Astrocyte of the hippocampus (primary cell): Measurements from ENCODE around the gene MAP4K2.

ENCODE experiments used
- DNase-seq: peaks from one replicate; pipeline ENCODE4 v3.0.0; 2011; ENCODE audit warnings: low read depth, low spot score

MAP4K2 gene

DNA sequence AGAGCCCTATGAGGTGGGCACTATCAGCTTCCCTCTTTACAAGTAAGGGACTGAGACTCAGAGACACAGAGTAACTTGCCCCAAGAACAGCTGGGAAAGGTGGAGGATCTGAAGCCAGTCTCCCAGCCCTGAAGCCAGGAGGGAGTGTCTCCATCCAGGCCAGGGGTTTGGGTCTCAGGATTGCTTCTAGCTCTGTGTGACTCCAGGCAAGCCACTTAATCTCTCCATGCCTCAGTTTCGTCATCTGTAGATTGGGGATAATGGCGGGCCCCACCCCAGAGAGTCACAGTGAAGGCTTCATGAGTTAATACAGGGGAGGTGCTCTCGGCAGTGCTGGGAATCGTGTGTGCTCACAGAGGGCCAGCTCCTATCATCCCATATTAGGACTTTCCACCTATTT is 10.5 kb downstream of the MAP4K2 start:
- DNase-seq: no peak

DNA sequence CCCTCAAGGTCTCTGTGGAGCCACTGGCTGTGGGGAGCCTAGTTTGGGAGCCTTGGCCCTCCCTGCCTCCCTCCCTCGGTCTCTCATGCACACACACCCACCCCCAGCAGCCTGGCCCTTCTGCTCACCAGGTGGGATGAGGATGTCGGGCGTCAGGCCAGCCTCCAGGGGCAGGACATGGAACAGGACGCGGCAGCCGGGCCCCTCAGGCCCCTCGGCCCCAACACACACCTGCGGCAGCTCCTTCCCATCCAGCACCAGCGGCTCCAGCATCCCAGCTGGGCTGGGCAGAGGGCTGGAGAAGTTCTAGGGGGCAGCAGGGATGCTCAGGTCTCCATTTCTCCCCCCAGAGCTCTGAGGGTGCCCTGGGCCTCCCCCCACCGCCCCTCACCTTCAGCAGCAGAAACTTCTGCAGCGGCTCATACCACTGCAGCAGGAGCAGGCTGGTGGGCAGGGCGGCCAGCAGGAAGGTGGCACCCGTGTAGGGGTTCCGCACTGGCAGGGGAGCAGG is 11.2 kb downstream of the MAP4K2 start:
- no peak for DNase-seq

DNA sequence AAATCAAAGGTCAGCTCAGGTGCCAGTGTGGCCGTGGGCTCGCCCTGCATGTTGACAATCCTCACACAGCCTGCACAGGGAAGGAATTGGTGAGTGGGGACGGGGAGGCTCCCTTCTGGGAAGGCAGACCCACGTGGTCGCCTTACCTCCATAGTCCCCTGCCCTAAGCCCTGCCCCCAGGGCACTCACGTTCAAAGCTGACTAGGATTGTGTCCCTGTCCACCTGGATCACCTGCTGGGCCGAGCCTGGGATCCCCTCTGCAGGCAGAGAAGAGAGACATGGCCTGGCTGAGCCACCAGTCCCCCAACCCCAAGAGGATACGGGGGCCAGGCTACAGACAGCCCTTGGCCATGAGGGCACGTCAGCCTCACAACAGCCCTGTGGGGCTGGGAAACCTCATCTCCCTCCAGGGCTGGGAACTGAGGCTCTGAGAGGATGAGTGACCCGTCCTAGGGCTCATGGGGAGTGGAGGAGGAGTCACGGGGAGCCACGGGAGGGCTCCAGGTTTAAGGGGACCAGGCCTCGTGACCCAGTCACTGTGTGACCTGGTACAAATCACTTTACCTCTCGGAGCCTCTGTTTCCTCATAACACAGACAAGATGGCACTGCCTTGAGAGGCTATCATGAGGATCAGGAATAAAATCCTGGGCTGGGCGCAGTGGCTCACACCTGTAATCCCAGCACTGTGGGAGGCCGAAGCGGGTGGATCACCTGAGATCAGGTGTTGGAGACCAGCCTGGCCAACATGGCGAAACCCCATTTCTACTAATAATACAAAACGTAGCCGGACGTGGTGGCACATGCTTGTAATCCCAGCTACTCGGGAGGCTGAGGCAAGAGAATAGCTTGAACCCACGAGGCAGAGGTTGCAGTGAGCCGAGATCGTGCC is 12.6 kb downstream of the MAP4K2 start:
- no peak for DNase-seq

DNA sequence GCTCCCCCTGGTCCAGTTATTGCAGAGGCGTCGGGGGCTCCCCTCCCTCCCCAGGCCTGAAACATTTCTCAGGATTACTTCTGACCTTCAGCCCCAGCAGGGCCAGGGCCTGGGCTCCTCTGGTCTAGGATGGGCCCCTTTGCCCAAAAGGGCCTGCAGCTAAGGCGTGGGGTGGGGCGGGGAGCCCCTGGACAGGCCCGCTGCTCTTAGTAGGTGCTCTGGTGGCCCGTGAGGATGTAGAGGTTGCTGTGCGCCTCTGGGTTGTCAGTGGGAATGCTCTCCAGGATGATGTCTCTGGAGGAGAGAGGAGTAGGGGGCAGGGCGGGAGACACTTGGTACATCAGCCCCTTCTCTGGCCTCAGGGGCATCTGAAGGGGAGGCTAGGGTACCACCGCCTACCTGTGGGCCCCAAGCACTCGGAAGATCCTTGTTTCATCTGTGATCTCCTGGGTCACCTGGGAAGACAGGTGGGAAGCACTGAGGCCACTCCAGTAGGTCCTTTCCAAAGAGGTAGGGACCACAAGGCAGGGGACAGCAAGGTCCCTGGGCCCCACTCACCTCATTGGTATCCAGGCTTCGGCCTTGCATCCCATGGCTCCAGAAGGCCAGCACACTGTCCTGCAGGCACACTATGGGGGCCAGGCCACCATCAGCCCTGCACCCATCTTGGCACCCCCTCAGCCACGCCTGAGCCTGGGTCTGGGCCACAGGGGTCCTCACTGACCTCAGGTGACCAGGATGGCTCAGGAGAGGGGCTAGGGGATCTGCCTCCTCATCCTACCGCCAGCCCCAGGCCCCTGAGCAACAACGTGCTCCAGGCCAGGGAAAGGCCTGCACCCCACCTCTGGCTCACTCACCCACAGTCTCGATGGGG is 13.4 kb downstream of the MAP4K2 start:
- no peak for DNase-seq

DNA sequence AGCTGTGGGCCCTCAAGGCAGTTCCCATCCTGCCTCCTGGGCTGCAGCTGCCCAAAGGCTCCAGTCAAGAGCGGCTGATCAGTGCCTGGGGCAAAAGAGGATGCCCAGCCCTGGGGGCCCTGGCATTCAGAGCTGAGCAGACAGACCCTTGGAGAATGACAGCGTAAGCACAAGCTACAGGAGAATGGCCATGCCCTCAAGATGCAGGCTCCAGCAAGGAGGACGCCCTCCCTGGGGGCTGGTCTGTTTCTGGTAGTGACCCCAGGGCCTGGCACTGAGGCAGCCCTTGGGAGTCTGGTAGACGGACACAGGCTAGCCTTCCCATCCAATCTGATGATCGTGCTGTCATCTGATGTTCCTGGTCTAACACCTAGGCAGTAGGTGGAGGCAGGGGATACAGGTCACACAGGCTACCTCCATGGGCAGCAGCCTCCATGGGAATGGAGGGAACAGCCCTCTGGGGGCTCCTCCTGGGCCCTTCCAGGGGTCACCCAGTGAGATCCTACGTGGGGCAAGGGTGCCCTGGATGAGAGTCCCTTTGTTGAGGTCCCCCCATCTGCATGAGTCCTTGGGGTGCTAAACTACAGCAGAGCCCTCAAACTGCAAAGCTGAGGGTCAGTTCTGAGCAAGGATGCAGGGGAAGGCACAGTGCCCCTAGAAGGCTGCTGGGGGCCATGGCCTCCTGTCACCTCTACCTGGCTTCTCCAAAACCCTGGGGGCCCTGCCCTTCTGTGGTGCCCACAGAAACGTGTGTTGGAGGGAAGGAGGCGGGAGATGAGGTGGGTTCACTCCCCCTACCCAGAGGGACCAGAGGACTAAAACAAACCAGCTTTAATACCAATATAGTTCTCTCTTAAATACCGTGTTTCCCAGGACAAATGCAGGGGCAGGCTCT is 14.4 kb downstream of the MAP4K2 start:
- DNase-seq: no peak

DNA sequence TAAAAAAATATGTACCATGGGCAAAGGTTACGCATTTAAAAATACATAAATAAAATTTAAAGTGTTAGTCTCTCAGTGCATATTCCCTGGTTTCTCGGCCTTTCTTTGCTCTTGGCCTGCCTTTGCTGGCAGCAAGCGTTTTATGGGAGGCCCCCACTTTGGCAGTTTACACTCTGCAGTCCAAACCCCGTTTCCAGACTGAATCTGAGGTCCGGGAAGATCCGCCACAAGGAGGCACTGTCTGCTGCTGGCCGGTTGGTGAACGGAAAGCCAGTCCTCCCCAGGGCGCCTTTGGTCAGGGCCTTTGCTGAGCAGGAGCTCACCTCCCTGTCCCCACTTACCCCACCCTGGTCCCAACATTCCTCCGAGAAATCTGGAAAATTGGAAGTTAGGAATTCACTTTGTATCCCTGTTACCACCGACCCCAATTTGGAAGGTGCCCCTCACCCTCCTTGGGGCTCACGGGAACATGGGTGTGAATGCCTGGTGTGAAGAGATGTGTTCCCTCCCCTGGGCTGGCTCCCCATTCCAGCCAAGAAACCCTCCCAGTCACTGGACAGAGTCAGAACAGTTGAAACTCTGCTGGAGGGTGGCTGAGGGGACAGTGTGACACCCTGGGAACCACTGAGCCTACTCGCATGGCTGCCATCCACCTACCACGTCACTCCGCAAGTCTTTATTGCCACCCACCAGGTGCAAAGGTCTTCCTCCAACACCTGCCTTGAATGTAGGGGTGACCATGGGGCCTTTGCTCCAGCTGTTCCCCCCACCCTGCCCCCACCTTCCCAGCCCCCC is 15.3 kb downstream of the MAP4K2 start:
- DNase-seq: peak; percentile 66

DNA sequence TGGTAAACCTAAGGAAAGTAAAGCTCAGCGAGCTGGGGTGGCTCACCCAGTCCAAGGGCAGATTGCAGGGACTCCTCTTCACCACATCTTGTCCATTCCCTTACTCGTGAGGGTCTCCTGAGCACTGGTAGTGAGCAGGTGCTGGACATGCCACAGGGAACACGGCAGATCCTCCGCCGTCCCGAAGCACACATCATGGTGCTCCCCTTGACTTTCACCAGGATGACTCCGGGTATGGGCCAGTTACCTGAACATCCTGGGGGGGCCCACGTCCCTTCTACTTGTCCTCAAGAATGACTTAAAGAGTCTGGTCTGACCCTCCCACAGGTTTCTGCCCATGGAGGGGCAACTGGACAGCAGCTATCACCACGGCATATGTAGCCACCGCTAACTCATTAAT is 16.7 kb downstream of the MAP4K2 start:
- no peak for DNase-seq

DNA sequence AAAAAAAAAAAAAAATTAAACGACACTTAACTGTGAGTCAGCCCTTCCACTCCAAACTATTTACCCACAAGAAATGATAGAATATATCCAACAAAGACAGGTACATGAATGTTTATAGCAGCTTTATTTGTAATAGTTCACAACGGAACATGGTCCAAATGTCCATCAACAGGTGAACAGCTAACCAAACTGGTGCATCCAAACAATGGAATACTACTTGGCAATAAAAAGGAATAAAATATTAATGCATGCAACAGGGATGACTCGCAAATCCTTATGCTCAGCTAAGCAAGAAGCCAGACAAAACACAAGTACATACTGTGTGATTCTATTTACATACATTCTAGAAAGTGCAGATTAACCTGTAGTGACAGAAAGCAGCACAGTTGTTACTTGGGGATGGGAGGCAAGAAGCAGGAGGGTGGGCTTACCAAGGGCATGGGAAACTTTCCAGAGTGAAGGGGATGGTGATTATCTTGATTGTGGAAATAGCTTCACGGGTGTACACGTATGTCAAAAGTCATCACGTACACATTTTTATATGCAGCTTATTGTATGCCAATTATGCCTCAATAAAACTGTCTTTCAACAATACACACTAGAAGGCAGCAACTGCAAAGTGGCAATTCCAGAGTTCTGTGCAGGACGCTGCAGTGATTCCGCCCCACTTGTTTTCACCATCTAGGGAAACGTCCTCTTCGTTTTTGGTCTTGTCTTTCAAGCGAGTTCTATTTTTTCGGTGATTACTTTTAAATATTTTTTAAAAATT is 18.0 kb downstream of the MAP4K2 start:
- no peak for DNase-seq

DNA sequence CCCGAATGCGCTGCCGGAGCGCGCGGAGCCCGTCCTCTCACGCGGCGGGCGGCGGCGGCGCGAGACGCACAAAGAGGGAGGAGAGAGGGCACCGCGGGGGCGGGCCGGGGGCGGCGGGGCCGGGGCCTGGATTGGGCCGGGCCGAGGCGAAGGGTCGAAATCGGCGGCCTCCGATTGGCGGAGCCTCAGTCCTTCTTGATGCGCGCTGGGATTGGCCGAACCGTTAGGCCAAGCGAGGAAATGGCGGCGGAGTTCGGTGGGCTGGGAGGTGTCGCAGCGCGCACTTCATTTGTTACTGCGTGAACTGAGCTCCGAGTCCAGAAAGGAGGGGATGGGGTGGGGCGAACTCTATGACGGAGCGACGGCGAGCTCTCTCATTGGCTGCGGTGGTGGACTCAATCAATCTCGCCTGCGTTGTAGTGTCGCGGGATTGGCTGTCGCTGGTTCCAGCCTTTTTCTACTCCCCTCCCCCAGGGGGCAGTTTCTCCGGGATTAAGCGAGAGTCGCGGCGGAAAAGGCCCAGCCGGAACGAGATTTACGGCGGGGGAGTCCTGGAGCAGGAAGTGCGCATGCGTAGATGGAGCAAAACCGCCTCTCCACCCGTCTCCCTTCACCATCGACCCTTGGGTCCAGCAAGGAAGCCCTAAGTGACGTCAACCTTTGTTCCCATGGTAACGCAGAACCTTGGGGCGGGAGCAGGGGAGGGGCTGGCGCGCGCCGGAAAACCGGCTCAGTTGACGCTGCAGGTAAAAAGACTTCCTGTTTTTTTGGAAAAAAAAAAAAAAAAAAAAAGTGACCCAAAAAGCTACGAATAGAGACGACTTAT is 24.3 kb downstream of the MAP4K2 start, which contains the start of gene SF1:
Gene SF1 (minus strand): TSS at position 70 of the 826 bp plus-strand sequence. CDS start 150 bp downstream, outside the sequence.
- peak; percentile 100 for DNase-seq

DNA sequence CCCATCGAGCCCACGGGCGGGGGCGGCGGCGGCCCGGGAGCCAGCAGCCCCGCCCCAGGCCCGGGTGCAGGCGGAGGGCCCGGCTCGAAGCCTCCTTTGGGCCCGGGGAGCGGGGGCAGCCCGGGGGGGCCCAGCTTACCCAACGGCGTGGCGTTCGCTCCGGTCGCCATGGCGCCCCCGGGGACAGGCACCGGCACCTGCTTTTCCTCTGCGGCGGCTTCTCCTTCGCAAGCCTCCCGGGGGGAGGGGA is 24.9 kb downstream of the MAP4K2 start:
- no peak for DNase-seq

DNA sequence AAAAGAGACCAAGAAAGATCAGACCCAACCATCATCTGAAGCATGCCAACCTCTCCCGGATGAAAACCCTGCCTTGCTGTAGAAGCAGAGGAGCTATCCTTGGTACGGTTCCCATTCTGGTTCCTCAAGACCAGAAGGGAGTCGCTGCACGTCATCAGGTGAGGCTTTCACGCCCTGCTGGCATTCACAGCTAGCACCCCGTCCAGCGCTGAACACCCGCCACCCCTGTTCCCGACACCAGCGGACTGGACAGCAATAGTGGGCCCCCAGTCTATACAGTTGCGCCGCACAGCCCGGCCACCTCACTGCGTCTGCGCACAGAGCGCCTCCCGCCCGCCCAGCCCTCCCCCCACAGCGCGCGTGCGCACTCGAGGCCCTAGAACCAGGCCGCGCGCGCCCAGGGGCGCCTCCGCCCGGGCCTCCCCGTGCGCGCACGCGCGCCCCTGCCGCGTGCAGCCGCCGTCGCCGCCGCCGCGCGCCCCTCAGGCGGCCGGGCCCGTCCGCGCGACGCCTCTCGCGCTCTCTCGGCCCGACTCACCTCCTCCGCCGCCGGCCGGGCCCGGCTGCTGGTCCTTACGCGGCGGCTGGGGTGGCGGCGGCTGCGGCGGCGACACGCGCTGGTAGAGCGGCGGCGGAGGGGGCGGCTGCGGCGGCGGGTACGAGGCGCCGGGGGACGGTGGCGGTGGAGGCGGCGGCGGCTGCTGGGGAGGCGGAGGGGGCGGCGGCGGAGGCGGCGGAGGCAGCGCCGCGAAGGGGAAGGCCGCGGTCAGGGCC is 25.4 kb downstream of the MAP4K2 start:
- peak; percentile 96 for DNase-seq

DNA sequence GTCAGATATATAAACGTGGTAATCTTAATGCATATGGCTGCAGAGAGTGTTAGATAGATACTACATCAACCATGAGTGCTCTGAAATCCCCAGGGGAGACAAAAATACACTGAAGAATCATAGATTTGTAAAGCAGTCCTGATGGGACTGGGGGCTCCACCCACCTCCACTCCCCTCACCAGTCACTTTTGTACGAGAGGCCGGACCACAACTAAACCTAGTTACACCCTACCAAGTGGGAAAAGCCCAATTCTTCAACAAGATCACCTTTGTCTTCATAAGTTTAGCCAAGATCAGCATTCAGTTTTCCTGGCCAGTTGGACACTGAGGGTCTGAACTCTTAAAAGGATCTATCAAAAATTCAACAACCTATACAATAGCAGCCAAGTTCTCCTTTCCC is 26.1 kb downstream of the MAP4K2 start:
- DNase-seq: no peak

DNA sequence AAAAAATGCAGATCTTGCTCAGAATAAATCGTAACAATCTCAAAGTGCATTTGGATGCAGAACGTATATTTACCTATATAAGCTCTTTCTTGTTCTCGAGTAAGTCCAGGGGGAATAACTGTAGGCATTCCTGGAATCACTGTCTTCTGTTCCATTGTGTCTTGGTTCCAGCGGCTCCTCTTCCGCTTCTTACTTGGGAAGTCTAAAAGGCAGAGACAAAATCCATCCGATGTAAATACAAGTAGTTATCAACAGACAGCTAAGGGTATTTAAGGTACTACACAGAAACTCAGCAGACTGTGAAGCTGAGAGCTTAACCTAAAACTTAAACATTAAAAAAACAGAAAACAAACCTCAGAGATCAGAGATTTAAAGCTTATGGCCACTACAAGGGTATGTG is 26.6 kb downstream of the MAP4K2 start:
- no peak for DNase-seq

DNA sequence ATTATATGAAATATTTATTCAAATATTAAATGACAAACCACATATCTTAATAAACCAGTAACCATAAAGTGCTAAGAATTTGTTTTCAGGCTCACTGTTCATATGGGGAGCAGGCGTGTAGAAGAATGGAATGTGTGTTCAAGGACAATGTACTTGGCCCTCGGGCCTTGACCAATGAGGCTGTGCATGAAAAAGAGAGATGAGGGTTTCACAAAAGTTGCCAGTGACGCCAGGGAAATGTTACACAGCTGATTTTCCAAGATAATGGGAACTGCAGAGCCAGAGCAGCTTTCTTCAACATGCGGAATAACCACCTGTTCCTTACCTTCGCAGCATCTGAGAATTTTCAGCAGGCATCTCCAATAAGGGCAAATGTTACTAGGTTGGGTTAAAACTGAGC is 28.9 kb downstream of the MAP4K2 start:
- DNase-seq: no peak

DNA sequence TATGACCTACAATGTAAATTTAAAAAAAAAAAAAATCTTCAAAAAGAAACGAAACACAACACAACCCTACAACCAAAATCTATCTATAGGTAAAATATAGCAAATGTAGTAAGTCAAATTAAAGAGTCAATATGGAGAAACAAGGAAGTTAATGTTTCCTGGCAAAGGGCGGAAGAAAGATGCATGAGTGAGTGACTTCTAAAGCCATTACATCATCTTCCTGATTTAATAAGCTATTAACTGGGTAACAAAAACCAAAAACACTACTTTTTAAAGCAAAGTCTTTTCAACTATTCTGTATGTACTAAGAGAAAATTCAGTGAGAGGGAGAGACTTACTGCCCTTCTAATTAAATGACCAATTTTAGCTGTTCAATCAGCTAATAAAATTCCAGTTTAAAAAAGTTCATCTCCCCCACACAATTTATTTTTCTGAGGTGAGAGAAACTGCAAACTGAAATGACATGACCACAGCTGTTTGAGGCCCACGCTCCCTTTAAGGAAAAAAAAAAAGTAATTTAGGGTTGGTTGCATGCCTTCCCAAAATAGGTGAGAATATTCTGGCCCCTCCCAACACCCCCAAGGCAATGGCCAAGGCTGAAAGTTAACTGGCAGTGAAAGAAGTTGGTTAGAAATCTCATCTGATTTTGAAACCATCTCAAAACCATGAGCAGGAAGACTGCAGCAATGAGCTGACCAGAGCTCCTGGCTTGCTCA is 30.6 kb downstream of the MAP4K2 start:
- no peak for DNase-seq

DNA sequence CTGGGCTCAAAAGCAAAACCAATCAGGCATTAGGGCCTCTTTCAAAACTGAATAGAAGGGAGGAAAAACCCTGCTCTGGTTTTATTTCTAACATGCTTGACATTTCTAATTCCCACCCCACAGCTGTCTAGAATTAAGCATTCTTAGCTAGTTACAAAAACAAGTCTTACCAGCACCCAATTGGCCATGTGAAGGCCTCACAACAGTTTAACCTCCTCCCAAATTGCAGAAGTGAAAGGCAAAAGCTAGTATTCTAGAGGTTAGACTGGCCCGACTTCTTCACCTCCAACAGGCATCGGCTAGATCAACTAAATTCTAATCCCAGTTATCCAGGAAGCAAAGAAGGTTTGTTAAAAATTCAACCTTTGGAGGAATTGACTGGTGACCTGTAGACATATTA is 31.2 kb downstream of the MAP4K2 start:
- DNase-seq: no peak

DNA sequence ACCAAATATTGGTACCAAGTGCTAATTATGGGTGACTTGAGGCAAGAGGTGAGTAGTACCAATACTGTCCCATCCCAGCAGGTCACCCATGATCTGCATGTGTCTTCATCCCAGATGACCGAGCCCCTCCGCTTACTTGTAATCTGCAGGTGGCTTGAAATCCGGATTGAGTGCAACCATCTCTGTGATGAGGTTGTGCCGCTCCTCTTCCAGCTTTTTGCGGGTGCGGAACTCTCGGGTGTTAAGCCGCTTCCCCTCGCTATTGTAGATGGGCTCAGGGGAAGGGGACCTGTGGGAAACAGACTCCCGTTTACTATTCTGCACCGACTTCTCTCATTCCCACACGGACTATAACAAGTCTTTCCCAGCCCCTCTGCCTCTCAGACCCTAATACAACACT is 32.9 kb downstream of the MAP4K2 start:
- no peak for DNase-seq

DNA sequence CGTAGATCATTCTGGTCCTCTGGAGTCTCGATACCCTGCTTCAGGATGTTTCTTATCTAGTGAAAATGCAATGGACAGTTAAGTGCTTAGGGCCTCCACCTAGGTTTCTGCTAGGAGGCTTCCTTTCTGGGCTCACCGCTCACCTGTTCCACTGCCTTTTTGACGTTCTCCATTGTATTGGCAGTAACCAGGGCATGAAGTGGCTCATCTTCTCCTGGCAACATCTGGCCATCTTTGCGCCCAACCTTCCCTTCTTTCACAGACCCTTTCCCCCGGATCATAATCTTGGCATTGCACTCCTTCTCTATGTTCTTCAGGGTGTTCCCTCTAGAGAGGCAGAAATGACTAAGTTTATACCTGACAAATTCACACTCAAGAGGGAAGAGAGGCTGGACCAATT is 33.7 kb downstream of the MAP4K2 start:
- no peak for DNase-seq
